H1 (cell line): ENCODE data around the gene UBE2D2. TPM values are rescaled to one million over a fixed set of nuclear protein-coding genes. Genes with fewer than 3 reads are reported as not detected.

ENCODE experiments used
- FOSL1 ChIP-seq: IDR thresholded peaks from 2 replicates; pipeline ENCODE4 v1.6.1; 2011; ENCODE audit warnings: mild to moderate bottlenecking, low read depth, low read length, moderate library complexity; ENCODE audit not compliant: insufficient read depth
- HDAC2 ChIP-seq, 2 experiments: fragments of 300-600 bp in 1 of 2; sonication (generic) in 1 of 2; IDR thresholded peaks; 2 replicates each; pipeline ENCODE4 v1.6.1; 2011 to 2012; ENCODE audit warnings: low read depth in 2 of 2, low read length in 2 of 2, mild to moderate bottlenecking in 2 of 2, moderate library complexity in 2 of 2, borderline replicate concordance in 1 of 2, inconsistent platforms in 1 of 2
- NANOG ChIP-seq: IDR thresholded peaks from 2 replicates; pipeline ENCODE4 v1.6.1; 2011; ENCODE audit warnings: low read length, low read depth, mild to moderate bottlenecking, inconsistent platforms; ENCODE audit not compliant: insufficient read depth, poor library complexity, severe bottlenecking
- RBBP5 ChIP-seq: IDR thresholded peaks from 2 replicates; pipeline ENCODE4 v1.7.1; 2012; ENCODE audit warnings: low read depth, mild to moderate bottlenecking, inconsistent platforms, low read length, moderate library complexity, borderline replicate concordance
- polyA plus RNA-seq, 7 experiments: library from polyadenylated mRNA; depleted of rRNA in 3 of 7; stranded (reverse) in 5 of 7; unstranded in 2 of 7; fragments of >200 nt in 5 of 7; fragments of 200-250 nt in 2 of 7; gene quantifications; 1 replicate in 5 of 7; 2 replicates in 1 of 7; 4 replicates in 1 of 7; pipeline versions ENCODE4 v1.2.1 to v1.2.3, GENCODE V29; 2011 to 2013; ENCODE audit warnings: missing spikeins in 2 of 7, mixed read lengths in 2 of 7
- total RNA-seq: library from RNA; stranded (reverse); fragmentation: NEBNext Ultra II Directional; extraction: Animal tissue kit (Norgen Biotek cat#: 25700); gene quantifications from 2 replicates; pipeline ENCODE4 v1.2.1, GENCODE V29; 2021

The UBE2D2 gene
- total and polyA plus RNA-seq, 2 of the 8 experiments (the other 6 are each of a cell fraction or from before 2014, with no cell fraction given), result 66.9 to 203 TPM

GRCh38 chr5:139647506-139648204 lies 86.5 kb downstream of the UBE2D2 start (continued):
- TF ChIP-seq HDAC2 (IDR thresholded peaks at IDR 0.05; ENCODE audit: borderline replicate concordance in 1 of 2, low read depth in 2 of 2, low read length in 2 of 2) (peak in 1 of 2 experiments; percentile 79; a peak in 2 of 4 replicates), NANOG (no peak), RBBP5 (peak; percentile 64; the same call in 1 of the 2 replicates), FOSL1 (0 out of 2 replicates have a peak, but pooled peaks have one; percentile 58)
